HFFc6 (cell line): ENCODE data around the gene PYHIN1. TPM values are rescaled to one million over a fixed set of nuclear protein-coding genes. Genes with fewer than 3 reads are reported as not detected.

Experiments
- DNase-seq: peaks from one replicate; pipeline ENCODE4 v3.0.0-alpha.2; 2018
- H3K27ac Mint-ChIP-seq: 2 replicates; pipeline ENCODE4 v1.8.0; 2020; ENCODE audit warnings: mild to moderate bottlenecking, mixed read lengths
- H3K27me3 Mint-ChIP-seq: 2 replicates; pipeline ENCODE4 v1.8.0; 2021; ENCODE audit warnings: mild to moderate bottlenecking, moderate library complexity, mixed read lengths; ENCODE audit not compliant: insufficient read depth
- H3K36me3 Mint-ChIP-seq: 2 replicates; pipeline ENCODE4 v1.8.0; 2021; ENCODE audit warnings: low read depth, mixed read lengths
- H3K4me1 Mint-ChIP-seq: 2 replicates; pipeline ENCODE4 v1.8.0; 2020; ENCODE audit warnings: low read depth, mixed read lengths
- H3K4me3 Mint-ChIP-seq: 2 replicates; pipeline ENCODE4 v1.8.0; 2020; ENCODE audit warnings: mild to moderate bottlenecking, moderate library complexity, mixed read lengths
- H3K9me3 Mint-ChIP-seq: 2 replicates; pipeline ENCODE4 v1.8.0; 2020; ENCODE audit warnings: mild to moderate bottlenecking, mixed read lengths
- CTCF ChIP-seq: fragments of 200-600 bp; sonication (generic); IDR thresholded peaks from 2 replicates; pipeline ENCODE4 v1.5.0; 2021; ENCODE audit warnings: antibody characterized with exemption, mild to moderate bottlenecking
- long read RNA-seq: library from polyadenylated mRNA; unstranded; transcript quantifications from one replicate; pipeline ENCODE4 v2.0.0, GENCODE V29; 2019
- total RNA-seq, 6 experiments: library from RNA; stranded (reverse); fragmentation: NEBNext Ultra II Directional; extraction: Animal tissue kit (Norgen Biotek cat#: 25700); gene quantifications; 2 replicates in 1 of 6; 3 replicates in 5 of 6; pipeline ENCODE4 v1.2.3, GENCODE V29; 2021

PYHIN1 gene
- not detected for total RNA-seq
- long read RNA-seq, result 0 reads

- H3K27me3 Mint-ChIP-seq, result peaks cover 2% of the 10 kb centered on the region; the same call in 1 of the 2 replicates
- 0 out of 2 replicates have a peak, but pooled peaks cover 2% of the 10 kb centered on the region for H3K9me3 Mint-ChIP-seq
- H3K27ac Mint-ChIP-seq, result no peak within 1 kb of the TSS
- TF ChIP-seq CTCF, result no peak
- no peaks in the 10 kb centered on the region for H3K4me1 Mint-ChIP-seq
- H3K4me3 Mint-ChIP-seq, result no peak within 1 kb of the TSS
- H3K36me3 Mint-ChIP-seq, result no peaks in the 10 kb centered on the region
- no peak for DNase-seq
Observed at GRCh38 chr1:158931055-158931737, at the start of gene PYHIN1. TSS of gene PYHIN1 (plus strand) at chr1:158931552. CDS start at chr1:158936911, 5,359 bp downstream.

- TF ChIP-seq CTCF, result no peak
- H3K27me3 Mint-ChIP-seq, result no peaks in the 10 kb centered on the region; the same call in 1 of the 2 replicates
- H3K9me3 Mint-ChIP-seq, result peaks cover 6% of the 10 kb centered on the region
- no peak overlapping the region for H3K4me3 Mint-ChIP-seq
- H3K4me1 Mint-ChIP-seq, result no peaks in the 10 kb centered on the region
- H3K27ac Mint-ChIP-seq, result no peak overlapping the region
- no peaks in the 10 kb centered on the region for H3K36me3 Mint-ChIP-seq
- DNase-seq, result no peak
Observed at GRCh38 chr1:158893654-158894053, 37.7 kb upstream of the PYHIN1 start.

GRCh38 chr1:158898722-158899121 is 32.6 kb upstream of the PYHIN1 start:
- Mint-ChIP-seq H3K9me3 (peaks cover 3% of the 10 kb centered on the region), H3K36me3 (no peaks in the 10 kb centered on the region)

GRCh38 chr1:158901623-158902022 is 29.7 kb upstream of the PYHIN1 start:
- Mint-ChIP-seq H3K4me1 (no peaks in the 10 kb centered on the region), H3K9me3 (peaks cover 6% of the 10 kb centered on the region), H3K27me3 (no peaks in the 10 kb centered on the region; the same call in none of the 2 replicates), H3K27ac (no peak overlapping the region), H3K4me3 (no peak overlapping the region), H3K36me3 (no peaks in the 10 kb centered on the region)
- DNase-seq, result no peak
- no peak for TF ChIP-seq CTCF

More at GRCh38 chr1:158898722-158899121, 32.6 kb upstream of the PYHIN1 start:
- no peak for DNase-seq
- no peak for TF ChIP-seq CTCF
- Mint-ChIP-seq H3K27ac (no peak overlapping the region), H3K4me3 (no peak overlapping the region), H3K4me1 (no peaks in the 10 kb centered on the region), H3K27me3 (no peaks in the 10 kb centered on the region)

- H3K9me3 Mint-ChIP-seq, result peaks cover 10% of the 10 kb centered on the region
- H3K4me3 Mint-ChIP-seq, result no peak overlapping the region
- H3K4me1 Mint-ChIP-seq, result no peaks in the 10 kb centered on the region
- no peaks in the 10 kb centered on the region for H3K36me3 Mint-ChIP-seq
- no peaks in the 10 kb centered on the region for H3K27me3 Mint-ChIP-seq
- no peak for TF ChIP-seq CTCF
- H3K27ac Mint-ChIP-seq, result no peak overlapping the region
- no peak for DNase-seq
Observed at GRCh38 chr1:158916085-158916484, 15.3 kb upstream of the PYHIN1 start.
